Upper lobe of right lung (tissue), 1 donor: Measurements from ENCODE around the gene STK32C. TPM values are rescaled to one million over a fixed set of nuclear protein-coding genes. Genes with fewer than 3 reads are reported as not detected.

Source experiments
- ATAC-seq: fragments of 200-7000 bp; cut with Tn5 transposase; one replicate; pipeline ENCODE4 v1.9.1; 2020; ENCODE audit warnings: mild to moderate bottlenecking, moderate library complexity
- DNase-seq: peaks from one replicate; pipeline ENCODE4 v3.0.0-alpha.2; 2020
- H3K27ac ChIP-seq: fragments of 200-600 bp; one replicate; pipeline ENCODE4 v1.8.0; 2022
- H3K27me3 ChIP-seq: fragments of 200-600 bp; one replicate; pipeline ENCODE4 v1.8.0; 2022; ENCODE audit warnings: mild to moderate bottlenecking
- H3K36me3 ChIP-seq: fragments of 200-600 bp; one replicate; pipeline ENCODE4 v1.8.0; 2022
- H3K4me1 ChIP-seq: fragments of 200-600 bp; one replicate; pipeline ENCODE4 v1.8.0; 2022
- H3K4me3 ChIP-seq: fragments of 200-600 bp; one replicate; pipeline ENCODE4 v1.8.0; 2022; ENCODE audit warnings: mild to moderate bottlenecking
- H3K9me3 ChIP-seq: fragments of 200-600 bp; one replicate; pipeline ENCODE4 v1.8.0; 2022
- intact Hi-C: fragments of 100-400 bp; cut with DNase I; formaldehyde crosslinking; loops from one replicate; pipeline ENCODE4 v1.11.0; 2022
- total RNA-seq: library from RNA; stranded (reverse); fragmentation: NEBNext Ultra II Directional; extraction: Animal tissue kit (Norgen Biotek cat#: 25700); gene quantifications from one replicate; pipeline ENCODE4 v1.2.1, GENCODE V29; 2021
- TF ChIP-seq, protein P1 (sequence below): fragments of 200-600 bp; IDR thresholded peaks from one replicate; pipeline ENCODE4 v1.8.0; 2022; ENCODE audit warnings: antibody characterized with exemption
- donor health status: DM: no; HTN: yes; CAD: no; lungs with severe emphysema.

Gene STK32C
- total RNA-seq, 1 donor from 2014 or later = 13.2 TPM

DNA sequence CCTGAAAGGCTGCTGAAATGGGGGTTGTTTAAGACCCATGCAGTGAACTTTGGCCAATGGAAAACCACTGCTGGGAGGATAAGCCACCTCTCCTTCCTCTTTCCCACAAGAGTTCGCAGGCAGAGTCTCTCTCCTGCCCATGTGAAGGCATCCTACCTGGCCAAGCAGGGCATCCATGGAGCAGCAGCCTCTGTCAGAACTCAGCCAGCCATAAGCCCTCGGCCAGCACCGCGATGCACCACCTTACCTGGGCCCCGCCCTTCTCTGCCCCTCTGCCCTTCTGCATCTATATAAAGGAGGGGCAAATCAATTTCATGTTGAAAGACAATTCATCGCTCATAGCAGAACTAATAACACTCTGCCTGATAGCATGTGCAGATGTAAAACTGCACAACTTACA is 6.1 kb upstream of the STK32C start:
- TF ChIP-seq, protein P1, sequence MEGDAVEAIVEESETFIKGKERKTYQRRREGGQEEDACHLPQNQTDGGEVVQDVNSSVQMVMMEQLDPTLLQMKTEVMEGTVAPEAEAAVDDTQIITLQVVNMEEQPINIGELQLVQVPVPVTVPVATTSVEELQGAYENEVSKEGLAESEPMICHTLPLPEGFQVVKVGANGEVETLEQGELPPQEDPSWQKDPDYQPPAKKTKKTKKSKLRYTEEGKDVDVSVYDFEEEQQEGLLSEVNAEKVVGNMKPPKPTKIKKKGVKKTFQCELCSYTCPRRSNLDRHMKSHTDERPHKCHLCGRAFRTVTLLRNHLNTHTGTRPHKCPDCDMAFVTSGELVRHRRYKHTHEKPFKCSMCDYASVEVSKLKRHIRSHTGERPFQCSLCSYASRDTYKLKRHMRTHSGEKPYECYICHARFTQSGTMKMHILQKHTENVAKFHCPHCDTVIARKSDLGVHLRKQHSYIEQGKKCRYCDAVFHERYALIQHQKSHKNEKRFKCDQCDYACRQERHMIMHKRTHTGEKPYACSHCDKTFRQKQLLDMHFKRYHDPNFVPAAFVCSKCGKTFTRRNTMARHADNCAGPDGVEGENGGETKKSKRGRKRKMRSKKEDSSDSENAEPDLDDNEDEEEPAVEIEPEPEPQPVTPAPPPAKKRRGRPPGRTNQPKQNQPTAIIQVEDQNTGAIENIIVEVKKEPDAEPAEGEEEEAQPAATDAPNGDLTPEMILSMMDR = no peak
- Histone ChIP-seq H3K27ac (no peak overlapping the region), H3K36me3 (no peaks in the 10 kb centered on the region), H3K9me3 (no peaks in the 10 kb centered on the region), H3K27me3 (no peaks in the 10 kb centered on the region), H3K4me1 (peaks cover 2% of the 10 kb centered on the region), H3K4me3 (no peak overlapping the region)
- intact Hi-C loops = no loop called here
- ATAC-seq (no peak), DNase-seq (no peak)

DNA sequence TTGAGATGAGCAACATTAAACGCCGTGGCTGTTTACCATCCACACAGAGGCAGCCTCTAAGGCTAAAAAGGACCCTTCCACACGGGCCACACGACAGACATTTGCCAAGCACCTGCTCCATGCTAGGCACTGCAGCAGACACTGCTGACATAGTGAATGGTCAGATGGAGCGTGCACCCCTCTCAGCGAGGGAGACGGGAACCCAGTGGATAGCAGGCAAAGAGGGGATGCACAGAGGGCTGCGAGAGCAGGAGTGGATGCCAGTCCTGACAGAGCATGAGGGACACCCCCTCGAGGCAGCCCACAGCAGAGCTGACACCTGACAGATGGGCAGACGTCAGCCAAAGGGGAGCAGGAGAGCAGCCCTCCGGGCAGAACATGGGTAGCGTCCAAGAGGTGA is 5.6 kb upstream of the STK32C start:
- ATAC-seq (no peak), DNase-seq (peak; percentile 22)
- Histone ChIP-seq H3K9me3 (no peaks in the 10 kb centered on the region), H3K36me3 (no peaks in the 10 kb centered on the region), H3K4me3 (no peak overlapping the region), H3K27me3 (no peaks in the 10 kb centered on the region), H3K4me1 (peaks cover 5% of the 10 kb centered on the region), H3K27ac (no peak overlapping the region)
- intact Hi-C loops = no loop called here
- TF ChIP-seq, protein P1 = no peak

DNA sequence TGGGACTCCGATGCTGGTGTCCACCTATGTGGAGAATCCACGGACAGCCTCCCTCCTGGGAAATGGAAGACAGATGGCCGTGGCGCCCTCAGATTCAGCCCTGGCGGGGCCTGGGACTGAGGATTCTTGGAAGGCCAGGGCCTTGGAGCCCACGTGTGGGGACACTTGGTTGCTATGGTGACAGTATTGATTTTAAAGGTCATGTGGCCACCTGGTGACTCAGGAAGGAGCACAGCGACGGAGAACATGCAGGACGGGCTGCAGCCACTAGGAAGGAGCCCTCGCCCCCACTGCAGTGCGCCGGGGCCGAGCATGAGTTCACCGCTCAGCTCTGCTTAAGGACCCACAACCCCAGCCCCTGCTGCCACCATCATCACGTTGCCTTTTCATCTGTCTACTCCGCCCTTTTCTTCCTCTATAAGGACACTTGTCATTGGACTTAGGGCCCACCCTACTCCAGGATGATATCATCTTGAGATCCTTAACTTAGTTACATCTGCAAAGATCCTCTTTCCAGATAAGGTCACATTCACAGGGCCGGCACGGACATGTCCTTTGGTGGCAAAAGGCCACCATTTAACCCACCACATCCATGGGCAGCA is 3.7 kb upstream of the STK32C start:
- no peaks in the 10 kb centered on the region for H3K27me3 ChIP-seq
- no peaks in the 10 kb centered on the region for H3K36me3 ChIP-seq
- no peak overlapping the region for H3K27ac ChIP-seq
- H3K4me1 ChIP-seq = peaks cover 13% of the 10 kb centered on the region
- ATAC-seq = no peak
- TF ChIP-seq, protein P1 = no peak
- H3K9me3 ChIP-seq = no peaks in the 10 kb centered on the region
- peak; percentile 57 for DNase-seq
- no peak overlapping the region for H3K4me3 ChIP-seq
- intact Hi-C loops = no loop called here

DNA sequence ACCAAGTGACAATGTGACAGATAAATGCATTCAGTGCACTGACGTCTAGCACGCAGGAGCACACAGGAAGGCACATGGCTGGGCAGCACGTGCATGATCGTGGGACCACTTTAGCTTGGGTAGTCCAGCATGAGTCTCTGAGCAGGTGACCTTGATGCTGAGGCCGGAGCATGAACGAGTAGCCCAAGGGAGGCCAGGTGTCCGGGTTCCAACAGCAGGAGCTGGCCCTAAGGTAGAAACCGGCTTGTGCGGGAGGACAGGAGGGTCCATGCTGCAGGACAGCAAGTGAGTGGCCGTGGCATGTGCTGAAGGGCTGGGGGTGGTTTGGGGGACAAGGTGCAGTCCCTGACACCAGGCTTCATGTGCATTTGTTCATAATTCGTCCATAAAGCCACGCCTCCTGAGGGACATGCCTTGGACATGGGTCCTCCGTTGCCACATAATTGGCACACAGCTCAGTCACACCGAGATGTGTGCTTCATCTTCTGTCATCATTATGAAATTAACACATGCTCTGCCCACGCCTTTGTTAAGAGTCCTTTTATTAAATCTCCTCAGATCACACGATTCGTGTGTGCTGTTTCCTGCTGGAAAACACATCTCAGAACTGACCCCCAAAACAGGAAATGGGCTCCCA is 3.1 kb upstream of the STK32C start:
- Histone ChIP-seq H3K36me3 (no peaks in the 10 kb centered on the region), H3K9me3 (no peaks in the 10 kb centered on the region), H3K4me1 (peaks cover 13% of the 10 kb centered on the region), H3K27ac (no peak overlapping the region), H3K27me3 (no peaks in the 10 kb centered on the region), H3K4me3 (no peak overlapping the region)
- intact Hi-C loops = no loop called here
- ATAC-seq (no peak), DNase-seq (no peak)
- TF ChIP-seq, protein P1 = no peak

DNA sequence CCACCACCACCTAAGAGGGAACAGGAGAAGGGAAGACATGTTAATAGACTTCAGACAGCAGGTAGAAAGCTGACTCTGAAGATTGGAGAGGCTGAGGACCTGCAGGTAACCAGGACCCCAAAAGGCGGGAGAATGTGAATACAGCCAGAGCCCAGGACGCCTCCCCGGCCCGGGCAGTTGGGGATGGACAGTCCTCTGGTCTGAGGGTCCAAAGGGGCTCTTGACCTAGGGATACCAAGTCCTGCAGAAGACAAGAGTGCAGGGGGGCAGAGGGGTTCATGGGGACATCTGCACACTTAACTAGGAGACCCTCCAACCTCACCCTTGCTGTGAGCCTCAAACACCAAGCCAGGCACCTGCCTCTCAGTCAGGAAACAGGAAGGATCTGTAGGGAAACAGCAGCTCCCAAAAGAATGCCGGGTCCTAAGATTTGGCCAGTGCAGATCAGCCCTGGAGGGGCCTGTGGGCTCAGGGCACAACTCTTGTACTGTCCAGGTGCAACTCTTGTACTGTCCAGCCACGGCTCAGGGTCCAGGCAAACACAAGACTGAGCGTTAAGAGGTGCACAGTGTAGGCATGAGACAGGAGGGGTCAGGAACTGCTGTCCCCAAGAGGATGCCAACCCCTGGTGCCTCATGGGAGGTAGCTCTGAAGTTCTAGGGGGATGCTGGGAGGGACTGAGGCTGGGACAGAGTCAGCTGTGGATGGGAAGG is 2.3 kb upstream of the STK32C start:
- Histone ChIP-seq H3K36me3 (no peaks in the 10 kb centered on the region), H3K4me1 (peaks cover 13% of the 10 kb centered on the region), H3K4me3 (no peak overlapping the region), H3K27ac (no peak overlapping the region), H3K9me3 (no peaks in the 10 kb centered on the region), H3K27me3 (no peaks in the 10 kb centered on the region)
- DNase-seq (no peak), ATAC-seq (no peak)
- intact Hi-C loops = no loop called here
- TF ChIP-seq, protein P1 = no peak
